ENCODE measurements around the gene AIP. TPM values are rescaled to one million over a fixed set of nuclear protein-coding genes. Genes with fewer than 3 reads are reported as not detected.

AIP gene
- total RNA-seq, 3 donors from 2014 or later = 66.4 to 84.5 (median 69.8) TPM

DNA sequence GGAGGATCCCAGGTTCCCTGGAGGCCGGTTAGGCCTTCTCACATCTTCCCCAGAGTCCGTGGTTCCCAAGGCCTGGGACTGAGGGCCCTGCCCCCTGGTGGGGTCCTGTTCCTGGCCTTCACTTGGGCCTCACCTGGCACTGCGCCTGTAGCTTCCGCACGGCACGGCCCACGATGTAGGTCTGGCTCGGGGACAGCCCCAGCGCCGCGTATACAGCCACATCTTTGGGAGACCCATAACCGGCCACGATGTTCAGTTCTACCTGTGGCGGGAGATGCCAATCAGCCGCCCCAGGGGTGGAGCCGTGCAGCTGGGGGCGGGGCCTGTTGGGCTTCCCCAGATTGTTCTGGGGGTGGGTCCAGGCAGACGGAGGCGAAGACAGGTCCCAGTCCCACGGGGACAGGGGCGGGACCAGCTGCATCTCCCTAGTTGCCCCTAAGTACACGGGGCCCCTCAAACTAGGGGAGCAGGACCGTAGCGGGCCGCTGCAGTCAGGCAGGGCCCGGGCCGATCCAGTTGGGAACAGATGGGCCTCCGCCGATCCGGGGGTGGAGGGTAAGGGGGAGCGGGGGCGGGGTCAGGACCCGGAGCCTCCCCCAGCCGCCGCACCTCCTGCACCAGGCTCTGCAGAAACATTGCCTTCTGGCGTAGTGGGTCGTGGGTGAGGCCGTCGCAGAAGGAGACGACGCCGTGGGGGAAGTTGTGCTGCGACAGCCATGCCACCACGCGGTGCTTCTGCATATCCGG is 10.1 kb downstream of the AIP start:
- Histone ChIP-seq H3K9me3 (no peaks in the 10 kb centered on the region), H3K27me3 (no peaks in the 10 kb centered on the region), H3K4me1 (no peaks in the 10 kb centered on the region), H3K27ac (no peak overlapping the region), H3K36me3 (no peaks in the 10 kb centered on the region), H3K4me3 (no peak overlapping the region)
- TF ChIP-seq CTCF (IDR thresholded peaks at IDR 0.05) (no peak), POLR2AphosphoS5 (IDR thresholded peaks at IDR 0.05) (no peak)
- DNase-seq (ENCODE audit: low spot score in 2 of 2) = no peak
- intact Hi-C loops (cut with DNase I; ENCODE audit: low total_unique reads) = no loop called here

DNA sequence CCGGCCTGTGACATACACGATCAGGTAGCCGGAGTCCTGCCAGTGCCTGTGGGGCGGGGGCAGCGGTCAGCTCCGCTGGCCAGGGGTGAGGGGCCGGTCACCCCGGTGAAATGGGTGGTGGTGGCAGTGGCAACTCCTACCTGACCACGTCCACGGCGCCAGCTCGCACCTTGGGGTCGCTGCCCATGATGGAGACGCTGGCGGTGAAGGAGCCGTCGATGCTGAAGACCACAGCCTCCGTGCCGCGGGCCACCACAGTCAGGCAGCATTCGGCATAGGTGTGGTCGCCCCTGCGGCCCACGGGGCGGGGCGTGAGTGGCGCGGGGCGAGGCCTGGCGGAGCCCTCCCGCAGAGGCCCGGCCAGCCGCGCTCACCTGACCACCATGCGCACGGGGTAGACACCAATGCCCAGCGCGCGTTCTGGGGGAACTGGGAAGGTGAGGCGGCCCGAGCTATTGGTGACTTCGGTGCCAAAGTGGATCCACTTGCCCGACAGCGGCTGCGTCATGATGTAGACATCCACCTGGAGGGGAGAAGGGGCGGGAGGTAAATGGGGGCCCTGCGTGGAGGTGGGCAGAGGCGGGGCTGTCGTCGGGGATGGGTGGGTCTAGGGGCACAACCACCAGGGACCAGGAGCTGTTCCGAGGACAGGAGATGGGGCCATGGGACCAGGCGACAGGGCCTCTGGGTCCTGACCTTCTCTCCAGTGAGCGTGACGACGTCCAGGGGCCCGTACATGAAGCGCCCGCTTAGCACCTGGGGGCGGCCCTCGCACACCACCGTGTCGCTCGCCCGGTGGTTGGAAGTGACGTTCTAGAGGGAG is 10.9 kb downstream of the AIP start:
- intact Hi-C loops (cut with DNase I; ENCODE audit: low total_unique reads) = no loop called here
- H3K4me3 ChIP-seq = no peak overlapping the region
- H3K36me3 ChIP-seq = no peaks in the 10 kb centered on the region
- no peaks in the 10 kb centered on the region for H3K27me3 ChIP-seq
- no peak for DNase-seq (ENCODE audit: low spot score in 2 of 2)
- H3K27ac ChIP-seq = no peak overlapping the region
- TF ChIP-seq POLR2A (IDR thresholded peaks at IDR 0.05) (no peak), POLR2AphosphoS5 (IDR thresholded peaks at IDR 0.05) (no peak), CTCF (IDR thresholded peaks at IDR 0.05) (no peak)
- no peaks in the 10 kb centered on the region for H3K4me1 ChIP-seq
- no peaks in the 10 kb centered on the region for H3K9me3 ChIP-seq

GRCh38 chr11:67494371-67495233 is 11.8 kb downstream of the AIP start:
- DNase-seq (ENCODE audit: low spot score in 2 of 2) = no peak
- Histone ChIP-seq H3K4me3 (no peak overlapping the region), H3K4me1 (no peaks in the 10 kb centered on the region), H3K27ac (no peak overlapping the region), H3K27me3 (no peaks in the 10 kb centered on the region), H3K9me3 (no peaks in the 10 kb centered on the region), H3K36me3 (no peaks in the 10 kb centered on the region)
- intact Hi-C loops (cut with DNase I; ENCODE audit: low total_unique reads) = no loop called here
- no peak for TF ChIP-seq POLR2A (IDR thresholded peaks at IDR 0.05)
- TF ChIP-seq CTCF (IDR thresholded peaks at IDR 0.05) = no peak
- TF ChIP-seq POLR2AphosphoS5 (IDR thresholded peaks at IDR 0.05) = no peak

DNA sequence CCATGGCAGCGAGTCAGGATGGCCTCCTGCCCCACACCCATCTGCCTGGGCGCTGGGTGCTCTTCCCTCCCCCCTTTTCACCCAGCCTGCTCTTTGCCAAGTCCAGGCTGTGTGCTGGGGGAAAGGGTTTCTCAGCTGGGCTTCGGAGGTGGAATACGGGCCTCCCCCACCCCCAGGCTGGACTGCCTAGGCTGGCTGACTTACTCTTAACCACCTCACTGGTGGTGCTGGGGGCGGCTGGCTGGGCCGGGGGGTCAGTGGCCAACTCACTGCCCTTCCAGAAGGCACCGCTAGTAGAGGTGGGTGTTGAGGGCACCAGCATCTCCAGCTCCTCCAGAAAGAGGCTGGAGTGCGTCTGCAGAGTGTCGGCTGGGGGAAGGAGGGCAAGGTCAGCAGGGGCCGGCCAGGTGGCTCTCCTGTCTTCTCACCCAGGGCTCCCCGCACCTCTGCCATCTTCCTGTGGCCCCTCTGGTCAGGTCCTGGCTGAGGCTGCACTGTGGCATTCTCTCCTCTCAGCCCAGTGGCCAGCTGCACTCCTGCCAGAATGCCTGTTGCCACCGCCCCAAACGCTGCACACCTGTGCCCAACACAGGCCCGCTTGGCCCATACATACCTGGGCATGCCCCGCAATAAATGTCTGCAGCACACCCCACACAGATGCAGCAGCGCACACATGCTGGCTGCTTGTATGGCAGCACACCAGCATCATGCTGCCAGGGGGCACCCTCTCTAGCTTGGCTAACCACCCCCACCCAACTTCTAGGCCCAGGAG is 12.6 kb downstream of the AIP start:
- H3K36me3 ChIP-seq = no peaks in the 10 kb centered on the region
- no peak overlapping the region for H3K27ac ChIP-seq
- no peaks in the 10 kb centered on the region for H3K4me1 ChIP-seq
- H3K4me3 ChIP-seq = no peak overlapping the region
- DNase-seq (ENCODE audit: low spot score in 2 of 2) = no peak
- H3K27me3 ChIP-seq = no peaks in the 10 kb centered on the region
- no peaks in the 10 kb centered on the region for H3K9me3 ChIP-seq
- intact Hi-C loops (cut with DNase I; ENCODE audit: low total_unique reads) = no loop called here
- no peak for TF ChIP-seq POLR2A (IDR thresholded peaks at IDR 0.05)
- no peak for TF ChIP-seq POLR2AphosphoS5 (IDR thresholded peaks at IDR 0.05)
- no peak for TF ChIP-seq CTCF (IDR thresholded peaks at IDR 0.05)
